Natural killer cell (primary cell): Measurements from ENCODE around the gene PDCD4. TPM values are rescaled to one million over a fixed set of nuclear protein-coding genes. Genes with fewer than 3 reads are reported as not detected.

Experiments
- ATAC-seq, 3 donors: fragments of 150-1000 bp in 2 of 3; fragments of 200-7000 bp in 1 of 3; cut with Tn5 transposase; 1 replicate in 1 of 3; 2 replicates in 2 of 3; pipeline ENCODE4 v1.10.0; 2021; ENCODE audit warnings: mild to moderate bottlenecking in 2 of 3, moderate library complexity in 2 of 3
- DNase-seq, 2 donors: peaks; one replicate each; pipeline versions ENCODE4 v3.0.0 to v3.0.0-alpha.2; 2013 to 2021; ENCODE audit warnings: mixed read lengths in 1 of 2
- H3K27ac ChIP-seq: one replicate; pipeline ENCODE4 v1.5.1; 2013; ENCODE audit warnings: mild to moderate bottlenecking, low read length
- H3K27me3 ChIP-seq: one replicate; pipeline ENCODE4 v1.6.1; 2013; ENCODE audit warnings: low read length; ENCODE audit not compliant: control insufficient read depth, insufficient read depth
- H3K36me3 ChIP-seq: one replicate; pipeline ENCODE4 v1.6.1; 2013; ENCODE audit warnings: low read length; ENCODE audit not compliant: control insufficient read depth, insufficient read depth
- H3K4me1 ChIP-seq: one replicate; pipeline ENCODE4 v1.6.1; 2013; ENCODE audit warnings: low read length; ENCODE audit not compliant: control insufficient read depth, insufficient read depth
- H3K4me3 ChIP-seq: one replicate; pipeline ENCODE4 v1.5.1; 2013; ENCODE audit warnings: low read length
- H3K9me3 ChIP-seq: one replicate; pipeline ENCODE4 v1.6.1; 2013; ENCODE audit warnings: low read length; ENCODE audit not compliant: control insufficient read depth, insufficient read depth
- H3K27ac Mint-ChIP-seq, 2 donors: one replicate each; pipeline ENCODE4 v1.8.0; 2022; ENCODE audit warnings: mild to moderate bottlenecking in 2 of 2, mixed read lengths in 2 of 2, moderate library complexity in 1 of 2
- H3K27me3 Mint-ChIP-seq, 2 donors: one replicate each; pipeline ENCODE4 v1.8.0; 2022; ENCODE audit warnings: low read depth in 2 of 2, mixed read lengths in 2 of 2
- H3K36me3 Mint-ChIP-seq: one replicate; pipeline ENCODE4 v1.8.0; 2022; ENCODE audit warnings: mixed read lengths
- H3K4me1 Mint-ChIP-seq, 2 donors: one replicate each; pipeline ENCODE4 v1.8.0; 2022; ENCODE audit warnings: mixed read lengths in 2 of 2
- H3K4me3 Mint-ChIP-seq: one replicate; pipeline ENCODE4 v1.8.0; 2022; ENCODE audit warnings: mild to moderate bottlenecking, moderate library complexity, mixed read lengths
- H3K9me3 Mint-ChIP-seq, 2 donors: one replicate each; pipeline ENCODE4 v1.8.0; 2022; ENCODE audit warnings: mixed read lengths in 2 of 2
- CTCF ChIP-seq: fragments of 200-600 bp; IDR thresholded peaks from one replicate; pipeline ENCODE4 v1.8.0; 2022; ENCODE audit warnings: antibody characterized with exemption
- WGBS: methylation state at CpG from one replicate; pipeline ENCODE4 v1.1.7; 2013; ENCODE audit warnings: missing lambda C conversion rate; ENCODE audit not compliant: insufficient coverage; 5-methylcytosine and 5-hydroxymethylcytosine counted together
- intact Hi-C: fragments of 100-400 bp; cut with micrococcal nuclease; formaldehyde crosslinking; loops from one replicate; pipeline ENCODE4 v1.14.2; 2022
- total RNA-seq, 4 donors: library from RNA; stranded (reverse); fragments of 120-200 nt in 1 of 4; gene quantifications; one replicate each; pipeline versions ENCODE4 v1.2.3 to v1.2.4, GENCODE V29; 2013 to 2022

PDCD4 gene
- total RNA-seq, 3 donors from 2014 or later (not counting 1 experiment from before 2014, with no cell fraction given), result 199 to 241 (median 222) TPM

- no peaks in the 10 kb centered on the region for H3K36me3 ChIP-seq
- no peaks in the 10 kb centered on the region for H3K27me3 ChIP-seq
- 72% methylated on average over 7 of the region's 7 CpGs for WGBS
- ATAC-seq (no peak), DNase-seq (no peak)
- intact Hi-C loops, result no loop called here
- Mint-ChIP-seq H3K27ac (no peak overlapping the region), H3K36me3 (no peaks in the 10 kb centered on the region), H3K4me1 (peaks cover 0 to 6% of the 10 kb centered on the region in 2 donors), H3K4me3 (no peak overlapping the region), H3K27me3 (no peaks in the 10 kb centered on the region), H3K9me3 (no peaks in the 10 kb centered on the region)
- no peak overlapping the region for H3K27ac ChIP-seq
- H3K4me1 ChIP-seq, result peaks cover 5% of the 10 kb centered on the region
- no peak overlapping the region for H3K4me3 ChIP-seq
- no peak for TF ChIP-seq CTCF
- H3K9me3 ChIP-seq, result no peaks in the 10 kb centered on the region
These were observed 35.9 kb upstream of the PDCD4 start for GRCh38 chr10:110835841-110836240.

GRCh38 chr10:110836706-110837105 is 35.0 kb upstream of the PDCD4 start:
- peaks cover 0 to 6% of the 10 kb centered on the region in 2 donors for H3K4me1 Mint-ChIP-seq
- no peaks in the 10 kb centered on the region for H3K9me3 Mint-ChIP-seq
- TF ChIP-seq CTCF, result no peak
- no peak overlapping the region for H3K27ac ChIP-seq
- intact Hi-C loops, result no loop called here
- DNase-seq, result no peak
- H3K27ac Mint-ChIP-seq, result no peak overlapping the region
- H3K4me3 ChIP-seq, result no peak overlapping the region
- ATAC-seq, result no peak
- 100% methylated on average over 3 of the region's 3 CpGs for WGBS
- H3K4me1 ChIP-seq, result peaks cover 11% of the 10 kb centered on the region
- H3K36me3 ChIP-seq, result no peaks in the 10 kb centered on the region
- no peak overlapping the region for H3K4me3 Mint-ChIP-seq
- no peaks in the 10 kb centered on the region for H3K36me3 Mint-ChIP-seq
- H3K27me3 ChIP-seq, result no peaks in the 10 kb centered on the region
- no peaks in the 10 kb centered on the region for H3K9me3 ChIP-seq
- H3K27me3 Mint-ChIP-seq, result no peaks in the 10 kb centered on the region

GRCh38 chr10:110837418-110838171 is 34.1 kb upstream of the PDCD4 start:
- WGBS, result 98% methylated on average over 2 of the region's 2 CpGs
- Mint-ChIP-seq H3K4me1 (peaks cover 5 to 15% of the 10 kb centered on the region in 2 donors), H3K36me3 (no peaks in the 10 kb centered on the region), H3K27me3 (peaks cover 2 to 4% of the 10 kb centered on the region in 2 donors), H3K9me3 (no peaks in the 10 kb centered on the region), H3K4me3 (no peak overlapping the region), H3K27ac (no peak overlapping the region)
- DNase-seq, result no peak
- Histone ChIP-seq H3K36me3 (no peaks in the 10 kb centered on the region), H3K4me3 (no peak overlapping the region), H3K27me3 (no peaks in the 10 kb centered on the region), H3K4me1 (peaks cover 17% of the 10 kb centered on the region), H3K9me3 (no peaks in the 10 kb centered on the region), H3K27ac (no peak overlapping the region)
- no peak for ATAC-seq
- intact Hi-C loops, result no loop called here
- no peak for TF ChIP-seq CTCF
